ENCODE data around the gene BCKDHB.
"Not testable (repeated sequence)": the region's sequence is repeated elsewhere in the genome, so short reads cannot be mapped to it uniquely, and the experiment has no call there.

The BCKDHB gene

DNA sequence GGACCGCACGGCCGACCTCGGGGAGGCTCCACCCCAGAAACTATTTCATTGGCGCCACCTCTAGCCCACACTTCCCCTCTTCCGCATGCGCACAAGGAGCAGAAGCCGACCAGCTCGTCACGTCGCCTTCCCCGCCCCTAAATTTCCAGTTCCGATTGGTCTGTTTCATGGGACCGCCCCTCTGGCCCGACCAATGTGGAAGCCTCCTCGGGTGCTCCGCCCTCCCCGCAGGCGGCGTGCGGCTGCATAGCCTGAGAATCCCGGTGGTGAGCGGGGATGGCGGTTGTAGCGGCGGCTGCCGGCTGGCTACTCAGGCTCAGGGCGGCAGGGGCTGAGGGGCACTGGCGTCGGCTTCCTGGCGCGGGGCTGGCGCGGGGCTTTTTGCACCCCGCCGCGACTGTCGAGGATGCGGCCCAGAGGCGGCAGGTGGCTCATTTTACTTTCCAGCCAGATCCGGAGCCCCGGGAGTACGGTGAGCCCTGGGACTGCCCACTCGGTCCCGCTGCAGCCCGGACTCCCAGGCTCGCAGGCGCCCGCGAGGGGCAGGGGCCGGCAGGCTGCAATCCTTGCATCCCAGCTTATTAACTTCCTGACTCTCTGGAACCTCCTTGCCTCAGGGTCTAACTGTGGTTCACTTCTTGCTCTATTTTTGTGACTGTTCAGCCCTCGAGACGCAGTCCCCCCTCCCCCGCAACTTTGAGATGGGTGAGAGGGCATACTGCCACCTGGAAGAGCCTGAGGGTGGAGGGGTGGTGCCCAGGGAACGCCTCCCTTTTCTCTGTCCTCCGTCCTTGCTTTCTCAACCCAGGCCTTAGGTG is at the start of gene BCKDHB:
TSS of gene BCKDHB (plus strand) at position 254 of the 818 bp plus-strand sequence. CDS start at position 277, 23 bp downstream.
- peak within 1 kb of the TSS; percentile 79 for H3K4me3 ChIP-seq (ENCODE audit: control insufficient read depth, low read depth, low read length)
- peak; percentile 97 for DNase-seq (ENCODE audit: low read depth)
- no peak for TF ChIP-seq CTCF (conservative IDR thresholded peaks at IDR 0.05; ENCODE audit: control insufficient read depth, insufficient read depth, low read depth, low read length)

- no peak for TF ChIP-seq CTCF (conservative IDR thresholded peaks at IDR 0.05; ENCODE audit: control insufficient read depth, insufficient read depth, low read depth, low read length)
- DNase-seq (ENCODE audit: low read depth), result no peak
- H3K4me3 ChIP-seq (ENCODE audit: control insufficient read depth, low read depth, low read length), result no peak overlapping the region
Observed at GRCh38 chr6:80060774-80061173, 45.7 kb upstream of the BCKDHB start.

GRCh38 chr6:80068146-80068545 is 38.3 kb upstream of the BCKDHB start:
- DNase-seq (ENCODE audit: low read depth), result not testable (repeated sequence)

DNA sequence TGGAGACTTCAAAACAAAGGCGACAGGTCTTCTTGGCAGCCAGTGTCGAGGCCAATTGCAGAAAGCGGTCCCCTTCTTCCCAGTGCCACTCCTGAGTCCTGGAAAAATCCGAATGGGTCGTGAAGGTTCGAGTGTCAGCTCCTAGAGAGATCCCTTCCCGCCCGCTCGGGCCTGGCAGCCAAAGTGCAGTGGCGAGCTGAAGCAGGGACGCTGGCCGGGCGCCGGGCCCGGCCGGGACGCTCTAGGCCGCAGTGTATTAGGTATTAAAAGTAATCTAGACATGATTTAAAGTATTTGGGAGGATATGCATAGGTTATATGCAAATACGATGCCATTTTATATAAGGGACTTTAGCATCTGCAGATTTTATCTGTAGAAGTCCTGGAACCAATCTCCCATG is 36.0 kb upstream of the BCKDHB start:
- not testable (repeated sequence) for H3K4me3 ChIP-seq (ENCODE audit: control insufficient read depth, low read depth, low read length); DNase-seq (ENCODE audit: low read depth)

More at GRCh38 chr6:80068146-80068545, 38.3 kb upstream of the BCKDHB start:
- not testable (repeated sequence) for H3K4me3 ChIP-seq (ENCODE audit: control insufficient read depth, low read depth, low read length)

DNA sequence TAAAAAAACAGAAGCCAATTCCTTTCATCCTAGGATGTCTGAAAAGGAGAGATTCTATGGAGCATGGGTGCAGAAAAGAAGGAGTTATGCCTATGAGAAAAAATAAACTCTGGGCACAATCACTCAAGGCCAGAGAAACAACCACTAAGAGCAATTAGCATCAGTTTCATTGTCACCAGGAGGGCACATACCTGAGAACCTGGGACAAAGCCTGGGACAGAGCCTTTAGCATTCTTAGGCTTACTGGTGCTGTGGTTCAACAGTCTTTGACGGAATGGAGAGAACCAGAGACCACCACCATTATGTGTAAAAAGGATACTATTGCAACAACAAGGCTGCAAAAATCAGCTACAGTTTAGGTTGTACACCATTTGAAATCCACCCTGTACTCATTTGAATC is 29.4 kb upstream of the BCKDHB start:
- TF ChIP-seq CTCF (conservative IDR thresholded peaks at IDR 0.05; ENCODE audit: control insufficient read depth, insufficient read depth, low read depth, low read length), result no peak
- DNase-seq (ENCODE audit: low read depth), result no peak
- H3K4me3 ChIP-seq (ENCODE audit: control insufficient read depth, low read depth, low read length), result no peak overlapping the region

- TF ChIP-seq CTCF (conservative IDR thresholded peaks at IDR 0.05; ENCODE audit: control insufficient read depth, insufficient read depth, low read depth, low read length), result no peak
- no peak overlapping the region for H3K4me3 ChIP-seq (ENCODE audit: control insufficient read depth, low read depth, low read length)
- DNase-seq (ENCODE audit: low read depth), result no peak
Observed at GRCh38 chr6:80088637-80089036, 17.8 kb upstream of the BCKDHB start.

DNA sequence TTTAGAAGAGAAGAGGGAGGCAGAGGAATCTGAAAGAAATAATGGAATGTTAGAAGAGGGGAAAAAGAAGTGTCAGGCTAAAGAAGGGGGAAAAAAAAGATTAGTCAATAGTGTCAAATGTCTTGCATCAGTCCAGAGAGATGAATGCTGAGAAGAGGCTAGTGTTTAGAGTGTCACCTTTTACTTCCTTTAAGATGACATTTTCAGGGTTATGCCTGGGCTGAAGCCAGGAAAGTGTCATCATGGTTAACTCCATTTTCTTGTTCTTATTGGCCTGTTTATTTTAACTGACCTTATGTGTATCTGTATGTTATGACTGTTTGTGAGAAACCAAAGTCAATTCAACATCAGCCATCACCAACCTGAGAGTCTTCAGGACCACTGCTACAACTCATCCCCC is 15.0 kb upstream of the BCKDHB start:
- no peak overlapping the region for H3K4me3 ChIP-seq (ENCODE audit: control insufficient read depth, low read depth, low read length)
- no peak for TF ChIP-seq CTCF (conservative IDR thresholded peaks at IDR 0.05; ENCODE audit: control insufficient read depth, insufficient read depth, low read depth, low read length)
- no peak for DNase-seq (ENCODE audit: low read depth)

DNA sequence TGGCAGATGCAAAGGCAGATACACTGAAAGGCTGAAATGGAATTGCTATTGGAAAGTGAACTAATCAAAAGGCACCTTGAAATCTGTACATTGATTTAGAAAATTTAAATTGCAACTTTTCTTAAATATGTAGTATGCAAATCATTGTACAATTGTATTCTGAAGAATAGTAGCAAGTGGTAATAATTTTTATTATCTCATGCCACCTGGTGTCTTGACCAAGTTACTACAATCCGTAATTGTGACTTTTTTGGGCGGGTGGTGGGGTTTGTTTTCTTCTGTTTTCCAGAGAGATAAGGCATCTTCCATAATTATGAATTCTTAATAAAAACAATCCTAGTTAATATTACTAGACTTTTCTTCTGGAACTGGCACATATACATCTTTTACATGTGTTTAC is 12.5 kb upstream of the BCKDHB start:
- H3K4me3 ChIP-seq (ENCODE audit: control insufficient read depth, low read depth, low read length), result no peak overlapping the region
- peak; percentile 33 for DNase-seq (ENCODE audit: low read depth)
- peak; percentile 53 for TF ChIP-seq CTCF (conservative IDR thresholded peaks at IDR 0.05; ENCODE audit: control insufficient read depth, insufficient read depth, low read depth, low read length)
